ENCODE results near the gene TSHZ2. TPM values are rescaled to one million over a fixed set of nuclear protein-coding genes. Genes with fewer than 3 reads are reported as not detected.

Gene TSHZ2
- total RNA-seq, 1 experiment from 2014 or later = 0.07 TPM

- H2AK5ac ChIP-seq (ENCODE audit: insufficient read length, low read length) = no peak overlapping the region
- no peak overlapping the region for H2BK5ac ChIP-seq (ENCODE audit: insufficient read length, low read length)
- no peak overlapping the region for H4K5ac ChIP-seq (ENCODE audit: insufficient read length, low read depth, low read length)
- H3K4ac ChIP-seq (ENCODE audit: low read depth, low read length) = no peak overlapping the region
- no peaks in the 10 kb centered on the region for H4K20me1 ChIP-seq (ENCODE audit: control insufficient read depth, insufficient read depth, insufficient read length)
- no peaks in the 10 kb centered on the region for H3K27me3 ChIP-seq (ENCODE audit: insufficient read depth, low read length)
- H3K79me1 ChIP-seq (ENCODE audit: insufficient read depth, low read depth, low read length, poor library complexity, severe bottlenecking) = no peaks in the 10 kb centered on the region
- no peaks in the 10 kb centered on the region for H3K4me1 Mint-ChIP-seq
- WGBS (ENCODE audit: extremely low coverage, insufficient read length, low lambda C conversion rate) = no CpG with 5 or more reads among the region's 1 CpG
- H2BK15ac ChIP-seq (ENCODE audit: low read depth, low read length) = no peak overlapping the region
- no peak overlapping the region for H3T11ph ChIP-seq (ENCODE audit: low read length)
- no peak overlapping the region for H3K4me3 Mint-ChIP-seq
- H3K27me3 Mint-ChIP-seq (ENCODE audit: low read depth) = no peaks in the 10 kb centered on the region
- H4K91ac ChIP-seq (ENCODE audit: insufficient read length, low read depth, low read length) = no peak overlapping the region
- H3K9me3 ChIP-seq (ENCODE audit: control insufficient read depth, low read depth, low read length) = no peaks in the 10 kb centered on the region
- no peaks in the 10 kb centered on the region for H3K9me3 Mint-ChIP-seq
- no peaks in the 10 kb centered on the region for H3K23me2 ChIP-seq (ENCODE audit: insufficient read length, low read depth, low read length, poor library complexity, severe bottlenecking)
- no peaks in the 10 kb centered on the region for H3K36me3 Mint-ChIP-seq (ENCODE audit: insufficient read depth in 1 of 3, low read depth in 3 of 3)
- H3K27ac ChIP-seq (ENCODE audit: insufficient read length, low read depth, low read length) = no peak overlapping the region
- no peak overlapping the region for H3K23ac ChIP-seq (ENCODE audit: insufficient read length, low read depth, low read length)
- H2BK12ac ChIP-seq (ENCODE audit: insufficient read length, low read depth, low read length) = no peak overlapping the region
- H3K4me1 ChIP-seq (ENCODE audit: insufficient read depth, low read length) = no peaks in the 10 kb centered on the region
- no peak overlapping the region; a peak in 1 of 7 replicates for H3K27ac Mint-ChIP-seq
- no peak overlapping the region for H2BK20ac ChIP-seq (ENCODE audit: low read depth, low read length, poor library complexity, severe bottlenecking)
- no peak overlapping the region for H3K4me2 ChIP-seq (ENCODE audit: insufficient read depth, insufficient read length, low read length)
- H3K56ac ChIP-seq (ENCODE audit: insufficient read length, low read depth, low read length) = no peak overlapping the region
- no peak overlapping the region for H4K8ac ChIP-seq (replicated peaks; ENCODE audit: insufficient read length, low read depth, low read length)
- H2AFZ ChIP-seq (ENCODE audit: low read length) = no peak overlapping the region
- no peaks in the 10 kb centered on the region for H3K79me2 ChIP-seq (ENCODE audit: insufficient read depth, low read length)
- DNase-seq = no peak
- no peak overlapping the region for H3K18ac ChIP-seq (ENCODE audit: insufficient read length, low read depth, low read length)
- H2BK120ac ChIP-seq (ENCODE audit: low read depth, low read length, poor library complexity, severe bottlenecking) = no peak overlapping the region
- no peak overlapping the region for H3K14ac ChIP-seq (ENCODE audit: insufficient read depth, low read length)
- no peak for TF ChIP-seq CTCF (conservative IDR thresholded peaks at IDR 0.05)
- H3K9ac ChIP-seq (ENCODE audit: extremely low read depth, insufficient read length, low read length) = no peak overlapping the region
Measured at GRCh38 chr20:53533500-53533899, 561.3 kb downstream of the TSHZ2 start.

Data from H9 (cell line).